Hematopoietic multipotent progenitor cell treated with erythropoietin and hydrocortisone succinate and interleukin-3 and kit ligand, for 15 days (in vitro differentiated cells): ENCODE results near the gene ARPP21.

ENCODE experiments used
- DNase-seq: peaks from one replicate; pipeline ENCODE4 v3.0.0-alpha.2; 2015; ENCODE audit warnings: low spot score

ARPP21 gene

DNA sequence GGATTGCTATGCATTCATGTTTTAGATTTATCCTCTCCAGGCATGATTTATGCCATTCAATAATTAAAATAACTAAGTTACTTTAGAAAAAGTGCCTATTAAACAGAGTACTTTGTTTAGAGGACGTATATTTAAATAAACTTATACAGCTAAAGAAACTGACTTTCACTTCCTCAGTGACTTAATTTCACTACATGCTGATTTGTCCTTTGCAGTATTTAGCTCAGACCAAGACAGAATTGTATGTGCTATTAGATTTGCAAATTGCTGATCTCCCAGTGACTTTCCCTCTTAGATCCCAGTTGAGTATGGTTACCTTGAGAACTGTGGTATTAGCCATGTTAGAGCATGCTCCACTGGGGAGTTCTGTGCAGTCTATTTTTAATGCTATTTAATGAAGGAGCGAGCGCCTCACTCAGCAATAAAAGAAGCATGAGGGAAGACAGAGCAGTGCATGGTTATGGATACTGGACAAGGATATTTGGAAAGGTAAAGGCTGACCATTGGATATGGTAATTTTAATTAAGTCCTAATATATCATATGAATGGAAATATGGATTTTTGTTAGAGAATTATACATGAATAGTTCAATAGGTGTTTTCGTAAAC lies 2.7 kb downstream of the ARPP21 start:
- no peak for DNase-seq

DNA sequence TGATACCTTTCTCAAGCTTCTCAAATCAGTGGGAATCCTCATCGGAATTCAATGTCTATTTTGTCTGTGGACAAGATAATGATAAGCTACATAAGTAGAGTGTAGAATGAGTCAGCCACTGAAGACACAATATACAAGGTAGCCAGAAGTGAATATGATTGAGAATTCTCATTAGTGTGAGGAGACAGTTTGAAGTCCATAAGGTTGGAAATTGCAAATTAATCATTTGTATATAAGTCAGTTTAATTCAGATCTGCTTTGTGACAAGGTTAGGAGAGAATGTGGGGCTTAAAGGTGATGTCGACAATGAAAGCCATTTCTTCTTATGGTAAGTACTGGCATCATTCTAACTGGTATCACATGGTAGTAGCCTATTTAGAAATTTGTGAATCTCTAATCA lies 4.2 kb downstream of the ARPP21 start:
- DNase-seq, result no peak

GRCh38 chr3:35644451-35644850 lies 5.1 kb downstream of the ARPP21 start:
- DNase-seq, result no peak

DNA sequence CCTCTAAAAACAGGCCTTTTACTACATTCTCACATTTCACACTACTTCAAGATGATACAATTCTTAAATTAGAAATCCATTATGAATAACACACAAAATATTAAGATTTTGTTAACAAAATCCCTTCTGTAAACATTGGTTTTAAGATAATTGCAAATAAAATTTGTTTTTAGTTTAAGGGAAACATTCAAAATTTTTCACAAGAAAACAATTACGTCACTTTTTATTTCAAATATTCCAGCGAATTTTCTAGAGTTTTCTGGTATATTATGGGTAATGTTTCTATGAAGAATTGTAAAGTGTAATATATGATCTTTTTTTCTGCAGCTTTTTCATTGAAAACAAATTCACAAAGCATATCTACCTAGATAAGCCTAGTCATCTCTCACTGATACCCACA lies 5.9 kb downstream of the ARPP21 start:
- DNase-seq, result no peak

DNA sequence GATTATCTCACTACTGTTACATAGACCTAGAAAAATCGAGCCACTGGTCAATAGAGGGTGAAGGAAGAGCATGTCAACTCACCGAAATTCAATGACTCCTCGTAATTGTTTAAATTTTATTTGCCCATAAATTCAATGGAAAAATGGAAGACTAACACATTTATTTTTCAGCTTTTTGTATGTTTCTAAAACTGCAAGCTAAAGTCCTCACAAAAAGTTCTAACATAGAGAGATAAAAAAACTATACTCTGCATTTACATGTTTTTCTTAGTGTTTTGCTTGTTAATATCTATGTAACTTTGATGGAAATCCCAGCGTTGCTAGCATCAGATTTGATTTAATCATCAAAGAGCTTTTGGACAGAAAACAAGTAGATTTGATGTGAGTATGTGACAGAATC lies 6.8 kb downstream of the ARPP21 start:
- no peak for DNase-seq

DNA sequence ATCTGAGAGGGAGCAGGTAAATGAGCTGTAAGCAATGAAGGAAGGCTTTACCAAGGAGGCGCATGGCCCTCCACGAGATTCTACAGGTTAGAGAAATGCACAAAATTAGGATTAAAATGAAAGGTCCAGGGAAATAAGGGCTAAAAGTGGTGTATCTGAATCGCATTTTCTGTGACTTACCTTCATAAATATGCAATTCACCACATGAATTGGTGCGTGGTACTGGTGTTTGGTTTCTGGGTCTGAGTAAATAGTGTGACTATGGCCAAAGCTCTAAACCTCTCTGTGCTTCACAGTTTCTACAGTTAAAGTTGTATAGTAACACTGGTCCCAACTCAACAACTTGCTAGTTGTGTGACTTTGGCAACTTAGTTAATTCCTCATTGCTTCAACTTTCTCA lies 8.1 kb downstream of the ARPP21 start:
- DNase-seq, result no peak

DNA sequence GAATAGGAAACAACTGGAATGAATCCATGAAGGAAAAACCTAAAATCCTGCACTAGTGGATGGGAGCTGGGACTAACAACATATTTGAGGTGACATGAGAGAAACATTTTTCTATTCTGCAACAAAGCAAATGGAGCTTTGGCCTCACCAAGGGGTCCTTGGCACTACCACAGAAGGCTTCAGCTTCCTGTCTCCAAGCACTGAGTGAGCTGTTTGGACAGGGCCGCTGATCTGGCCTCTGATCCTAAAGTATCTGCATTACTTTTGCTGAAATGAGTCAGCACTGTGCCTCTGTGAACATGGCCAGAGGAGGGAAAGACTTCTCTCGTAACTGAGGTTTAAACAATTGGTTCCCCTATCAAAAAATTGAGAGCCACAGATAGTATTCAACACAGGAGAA lies 9.0 kb downstream of the ARPP21 start:
- no peak for DNase-seq

DNA sequence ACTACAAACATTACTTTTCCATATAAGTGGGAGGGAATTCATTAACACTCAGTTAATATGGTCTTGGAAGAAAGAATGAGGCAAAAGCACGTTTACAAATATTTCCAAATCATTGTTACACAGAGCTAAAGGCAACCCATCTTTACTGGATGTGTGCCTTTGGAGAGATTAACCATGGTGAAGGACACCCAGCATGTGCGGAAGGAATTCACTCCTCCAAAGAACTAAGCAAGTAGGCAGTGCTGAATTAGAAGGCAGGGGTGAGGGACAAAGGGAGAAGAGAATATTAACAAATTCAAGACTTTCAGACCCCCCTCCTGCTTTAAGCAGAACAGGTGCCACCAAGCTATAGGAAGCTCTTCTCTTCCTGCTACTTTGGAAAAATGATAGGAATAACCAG lies 10.1 kb downstream of the ARPP21 start:
- no peak for DNase-seq

DNA sequence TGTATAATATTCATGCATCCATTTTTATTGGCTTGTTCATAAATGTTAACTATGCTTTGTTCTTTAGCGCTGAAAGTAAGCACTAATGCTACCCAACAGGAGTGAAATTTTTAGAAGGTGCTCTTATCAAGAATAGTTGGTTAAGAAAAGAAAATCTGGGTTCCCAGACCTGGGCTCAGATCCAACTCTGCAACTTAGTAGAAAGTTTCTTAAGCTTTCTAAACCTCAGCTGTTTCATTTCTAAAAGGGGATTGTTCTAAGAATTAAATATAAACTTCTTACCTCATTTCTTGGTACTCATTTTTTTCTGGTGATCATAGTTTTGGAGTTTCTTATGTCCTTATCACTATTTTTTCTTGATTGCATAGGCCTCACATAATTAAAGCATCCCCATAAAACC lies 12.1 kb downstream of the ARPP21 start:
- no peak for DNase-seq

- DNase-seq, result no peak
Measured at GRCh38 chr3:35651851-35652250, 12.5 kb downstream of the ARPP21 start.

DNA sequence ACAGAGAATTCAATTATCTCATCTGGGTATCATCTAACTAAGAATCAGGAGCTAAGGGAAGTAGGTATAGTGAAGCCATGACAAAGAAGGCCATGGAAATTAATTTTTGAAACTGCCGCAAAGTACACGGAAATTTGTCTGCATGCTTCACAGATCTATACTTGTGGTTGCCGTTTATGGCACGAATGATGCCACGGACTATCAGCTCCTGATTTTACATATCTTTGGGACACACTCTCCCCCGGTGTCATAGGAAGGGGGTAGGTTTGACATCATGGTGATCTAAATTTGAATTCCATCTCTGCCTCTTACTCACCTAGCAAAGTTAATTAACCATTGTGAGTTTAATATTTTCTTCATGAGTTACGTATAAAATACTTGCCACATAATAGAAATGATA lies 14.0 kb downstream of the ARPP21 start:
- DNase-seq, result no peak

DNA sequence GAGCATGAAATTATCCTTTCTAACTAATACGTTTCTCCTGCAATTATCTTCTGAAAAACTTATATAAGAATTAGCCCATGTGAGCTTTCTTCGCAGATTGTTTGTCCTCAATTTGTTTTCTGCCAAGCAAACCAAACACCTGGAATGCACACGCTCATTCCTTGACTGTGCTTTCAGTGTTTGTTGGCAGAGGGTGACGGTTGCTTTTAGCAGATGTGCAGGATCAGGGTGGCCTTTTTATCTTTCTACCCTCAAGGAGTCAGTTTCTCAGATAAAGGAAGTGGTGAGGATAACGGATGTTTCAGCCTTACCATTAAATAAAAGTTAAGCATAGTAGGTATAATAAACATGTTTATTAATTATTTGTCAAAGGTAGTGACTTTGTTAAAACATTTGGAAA lies 15.2 kb downstream of the ARPP21 start:
- no peak for DNase-seq

DNA sequence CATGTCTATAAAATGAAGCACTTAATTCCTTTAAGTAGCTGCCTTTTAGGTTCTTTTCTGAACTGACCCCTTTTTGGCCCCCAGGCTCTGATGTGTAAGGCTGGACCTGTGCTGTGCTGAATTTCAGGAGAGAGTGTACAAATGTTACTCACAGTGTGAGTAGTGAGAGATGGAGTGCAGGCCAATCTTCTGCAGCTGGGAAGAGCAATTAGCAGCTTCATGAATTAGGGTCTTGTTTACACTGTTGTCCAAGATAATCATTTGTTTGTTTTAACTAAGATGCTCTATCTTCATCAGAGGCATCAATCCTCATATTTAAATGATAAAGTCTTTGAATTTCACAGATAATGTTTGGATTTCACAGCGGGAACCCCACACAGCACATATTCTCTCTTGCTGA lies 19.4 kb downstream of the ARPP21 start:
- DNase-seq, result no peak

GRCh38 chr3:35659768-35660167 lies 20.4 kb downstream of the ARPP21 start:
- DNase-seq, result no peak

- DNase-seq, result no peak
Measured at GRCh38 chr3:35663471-35663870, 24.1 kb downstream of the ARPP21 start.

- DNase-seq, result no peak
Measured at GRCh38 chr3:35664460-35664919, 25.2 kb downstream of the ARPP21 start.

DNA sequence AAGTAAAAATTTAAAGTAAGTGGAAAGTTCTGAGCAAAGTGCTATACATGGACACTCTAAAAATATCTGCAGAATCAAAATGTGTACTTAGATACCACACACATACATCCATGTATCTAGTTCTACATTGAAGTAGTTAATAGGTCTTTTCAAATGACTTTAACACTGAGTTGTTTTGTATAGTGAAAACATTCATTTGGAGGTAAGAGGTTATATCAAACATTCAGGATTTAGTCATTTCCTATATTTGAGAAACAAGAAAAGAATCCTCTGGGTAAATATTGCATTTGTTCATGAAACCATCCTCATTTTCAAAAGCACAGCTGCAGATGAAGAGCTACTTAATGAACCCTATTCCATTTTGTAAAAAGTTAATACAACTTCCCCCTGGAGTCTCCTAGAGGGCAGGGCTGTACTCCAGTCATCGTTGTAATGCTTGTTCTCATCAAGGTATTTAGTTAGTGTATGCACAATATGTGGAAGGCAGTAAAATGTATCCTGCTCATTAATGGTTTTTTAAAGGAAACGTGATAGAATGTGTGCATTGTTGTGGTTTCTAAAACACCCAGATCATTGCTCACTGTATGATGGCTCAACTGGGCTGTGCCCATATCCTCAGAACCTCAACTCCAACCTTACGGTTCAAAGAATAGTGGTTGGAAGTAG lies 26.2 kb downstream of the ARPP21 start:
- no peak for DNase-seq

- DNase-seq, result no peak
Measured at GRCh38 chr3:35666888-35667287, 27.6 kb downstream of the ARPP21 start.

DNA sequence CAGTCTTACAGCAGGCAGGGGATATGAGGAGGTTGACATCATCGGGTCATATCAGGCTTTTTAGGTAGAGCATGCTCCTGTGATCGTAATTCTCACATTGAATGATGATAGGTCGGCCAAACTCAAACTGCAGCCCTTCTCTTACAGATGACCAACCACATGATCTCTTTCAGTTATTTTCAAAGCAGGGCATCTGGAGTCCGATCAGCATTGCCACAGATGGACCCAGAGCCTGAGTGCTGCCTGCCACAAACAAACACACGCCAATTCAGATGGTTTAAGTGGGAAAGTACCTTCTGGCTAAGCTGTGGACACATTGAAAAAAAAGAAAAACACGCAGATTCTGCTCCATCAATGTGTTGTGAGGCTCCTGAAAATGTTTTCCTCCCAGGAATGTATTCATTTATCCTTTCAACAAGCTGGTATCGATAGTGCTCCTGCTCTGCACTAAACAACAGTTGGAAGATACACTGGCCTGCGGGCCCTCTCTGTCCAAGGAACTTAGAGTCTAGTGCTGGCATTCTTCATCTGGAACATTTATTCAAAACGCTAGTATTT lies 31.2 kb downstream of the ARPP21 start:
- DNase-seq, result no peak

DNA sequence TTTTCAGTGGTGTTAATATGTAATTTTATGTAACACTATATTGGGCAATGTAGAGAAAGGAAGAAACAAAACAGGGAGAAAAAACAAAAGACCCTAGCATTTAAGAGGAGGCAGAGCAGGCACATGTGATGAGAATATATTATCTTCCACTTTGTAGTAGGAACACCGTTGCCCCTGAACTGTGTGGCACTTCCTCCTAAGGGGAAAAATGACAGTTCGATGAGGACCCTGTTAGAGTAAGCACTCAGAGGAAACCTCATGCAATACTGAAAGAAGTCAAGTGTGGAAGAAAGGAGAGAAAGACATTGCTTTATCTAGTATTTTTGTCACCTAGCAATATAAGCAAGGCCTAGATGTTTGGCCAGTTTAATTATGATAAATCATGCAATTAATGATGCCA lies 32.2 kb downstream of the ARPP21 start:
- DNase-seq, result no peak

DNA sequence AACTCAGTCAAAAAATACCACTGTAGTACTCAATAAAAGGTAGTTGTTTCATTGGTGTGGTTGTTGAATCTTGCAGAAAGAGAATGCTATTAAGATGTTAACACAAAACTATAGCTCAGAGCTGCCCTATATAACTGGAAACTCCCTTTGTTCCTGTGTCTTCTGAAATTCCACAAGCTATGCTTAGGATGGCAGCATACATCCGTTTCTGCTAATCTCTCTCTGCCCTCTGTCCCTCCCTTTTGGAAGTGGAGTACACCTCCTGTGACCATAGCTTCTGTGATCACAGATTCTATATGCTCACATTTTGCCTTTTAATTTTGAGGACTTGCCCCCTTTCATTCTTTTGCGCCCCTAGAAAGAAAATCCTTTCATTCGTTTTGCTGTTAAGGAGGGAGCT lies 33.7 kb downstream of the ARPP21 start:
- no peak for DNase-seq

- DNase-seq, result no peak
Measured at GRCh38 chr3:35674451-35675109, 35.3 kb downstream of the ARPP21 start.

GRCh38 chr3:35675206-35675605 lies 35.9 kb downstream of the ARPP21 start:
- DNase-seq, result no peak
